Measurements from ENCODE around the gene ITPR3. TPM values are rescaled to one million over a fixed set of nuclear protein-coding genes. Genes with fewer than 3 reads are reported as not detected.

ITPR3 gene
- total RNA-seq, 1 donor from 2014 or later, result 17.7 TPM

- Histone ChIP-seq H3K4me1 (ENCODE audit: insufficient read depth, low read length) (peaks cover 29% of the 10 kb centered on the region), H2AFZ (ENCODE audit: low read depth, low read length) (no peak overlapping the region), H4K20me1 (ENCODE audit: insufficient read depth, low read length) (no peaks in the 10 kb centered on the region), H3K4me2 (ENCODE audit: low read length) (peak overlapping the region; percentile 39), H3K27me3 (ENCODE audit: insufficient read depth, low read length) (no peaks in the 10 kb centered on the region), H3K9me3 (ENCODE audit: insufficient read depth, low read depth, low read length) (no peaks in the 10 kb centered on the region), H3K9ac (ENCODE audit: low read length) (no peak overlapping the region), H3K4me3 (ENCODE audit: insufficient read depth, low read depth, low read length) (no peak overlapping the region), H3K79me2 (ENCODE audit: insufficient read depth, low read length) (no peaks in the 10 kb centered on the region), H3K36me3 (ENCODE audit: insufficient read depth, low read length) (no peaks in the 10 kb centered on the region), H3K27ac (ENCODE audit: low read depth, low read length) (no peak overlapping the region)
- H3K27me3 Mint-ChIP-seq (ENCODE audit: low read depth, unreplicated experiment), result no peaks in the 10 kb centered on the region
- H3K4me1 Mint-ChIP-seq (ENCODE audit: low read depth, unreplicated experiment), result peaks cover 36% of the 10 kb centered on the region
- DNase-seq (ENCODE audit: low read depth) (peak; percentile 82), FAIRE-seq (no peak)
- TF ChIP-seq EZH2 (IDR thresholded peaks at IDR 0.05; ENCODE audit: insufficient read depth, low read length) (no peak), CTCF (IDR thresholded peaks at IDR 0.05; ENCODE audit: insufficient read depth, low read depth, low read length) (no peak)
- peaks cover 5% of the 10 kb centered on the region for H3K9me3 Mint-ChIP-seq (ENCODE audit: unreplicated experiment)
- H3K27ac Mint-ChIP-seq (ENCODE audit: unreplicated experiment), result peak overlapping the region; percentile 73
- H3K4me3 Mint-ChIP-seq (ENCODE audit: unreplicated experiment), result no peak overlapping the region
- H3K36me3 Mint-ChIP-seq (ENCODE audit: low read depth, unreplicated experiment), result no peaks in the 10 kb centered on the region
These were observed 11.6 kb upstream of the ITPR3 start for GRCh38 chr6:33609528-33609927.

DNA sequence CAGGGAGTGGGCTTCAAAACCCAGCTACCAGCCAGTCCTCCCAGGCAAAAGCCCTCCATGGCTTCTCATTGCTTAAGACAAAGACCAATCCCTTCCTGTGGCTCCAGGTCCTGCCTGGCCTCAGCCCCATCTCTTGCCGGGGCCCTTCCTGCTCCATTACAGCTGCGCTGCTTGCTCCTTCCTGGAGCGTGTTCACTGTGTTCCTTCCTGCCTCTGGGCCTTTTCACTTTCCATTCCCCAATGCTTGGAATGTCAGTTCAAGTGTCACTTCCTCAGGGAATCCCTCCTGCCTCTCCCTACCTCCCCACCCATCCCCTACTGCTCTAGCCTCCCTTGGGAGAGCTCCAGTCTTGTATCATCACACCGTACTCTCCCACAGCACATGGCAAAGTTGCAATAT, 11.1 kb upstream of the ITPR3 start:
- H3K9me3 ChIP-seq (ENCODE audit: insufficient read depth, low read depth, low read length), result no peaks in the 10 kb centered on the region
- no peaks in the 10 kb centered on the region for H3K27me3 ChIP-seq (ENCODE audit: insufficient read depth, low read length)
- H3K4me3 Mint-ChIP-seq (ENCODE audit: unreplicated experiment), result no peak overlapping the region
- H3K4me1 ChIP-seq (ENCODE audit: insufficient read depth, low read length), result peaks cover 29% of the 10 kb centered on the region
- TF ChIP-seq EZH2 (IDR thresholded peaks at IDR 0.05; ENCODE audit: insufficient read depth, low read length) (no peak), CTCF (IDR thresholded peaks at IDR 0.05; ENCODE audit: insufficient read depth, low read depth, low read length) (no peak)
- H3K9ac ChIP-seq (ENCODE audit: low read length), result no peak overlapping the region
- peak overlapping the region; percentile 73 for H3K27ac Mint-ChIP-seq (ENCODE audit: unreplicated experiment)
- peak overlapping the region; percentile 23 for H2AFZ ChIP-seq (ENCODE audit: low read depth, low read length)
- H3K36me3 ChIP-seq (ENCODE audit: insufficient read depth, low read length), result no peaks in the 10 kb centered on the region
- no peak for FAIRE-seq
- peaks cover 33% of the 10 kb centered on the region for H3K4me1 Mint-ChIP-seq (ENCODE audit: low read depth, unreplicated experiment)
- H4K20me1 ChIP-seq (ENCODE audit: insufficient read depth, low read length), result no peaks in the 10 kb centered on the region
- no peaks in the 10 kb centered on the region for H3K27me3 Mint-ChIP-seq (ENCODE audit: low read depth, unreplicated experiment)
- peaks cover under 1% of the 10 kb centered on the region for H3K9me3 Mint-ChIP-seq (ENCODE audit: unreplicated experiment)
- H3K4me3 ChIP-seq (ENCODE audit: insufficient read depth, low read depth, low read length), result no peak overlapping the region
- peak overlapping the region; percentile 39 for H3K4me2 ChIP-seq (ENCODE audit: low read length)
- H3K79me2 ChIP-seq (ENCODE audit: insufficient read depth, low read length), result no peaks in the 10 kb centered on the region
- DNase-seq (ENCODE audit: low read depth), result no peak
- no peak overlapping the region for H3K27ac ChIP-seq (ENCODE audit: low read depth, low read length)
- no peaks in the 10 kb centered on the region for H3K36me3 Mint-ChIP-seq (ENCODE audit: low read depth, unreplicated experiment)

DNA sequence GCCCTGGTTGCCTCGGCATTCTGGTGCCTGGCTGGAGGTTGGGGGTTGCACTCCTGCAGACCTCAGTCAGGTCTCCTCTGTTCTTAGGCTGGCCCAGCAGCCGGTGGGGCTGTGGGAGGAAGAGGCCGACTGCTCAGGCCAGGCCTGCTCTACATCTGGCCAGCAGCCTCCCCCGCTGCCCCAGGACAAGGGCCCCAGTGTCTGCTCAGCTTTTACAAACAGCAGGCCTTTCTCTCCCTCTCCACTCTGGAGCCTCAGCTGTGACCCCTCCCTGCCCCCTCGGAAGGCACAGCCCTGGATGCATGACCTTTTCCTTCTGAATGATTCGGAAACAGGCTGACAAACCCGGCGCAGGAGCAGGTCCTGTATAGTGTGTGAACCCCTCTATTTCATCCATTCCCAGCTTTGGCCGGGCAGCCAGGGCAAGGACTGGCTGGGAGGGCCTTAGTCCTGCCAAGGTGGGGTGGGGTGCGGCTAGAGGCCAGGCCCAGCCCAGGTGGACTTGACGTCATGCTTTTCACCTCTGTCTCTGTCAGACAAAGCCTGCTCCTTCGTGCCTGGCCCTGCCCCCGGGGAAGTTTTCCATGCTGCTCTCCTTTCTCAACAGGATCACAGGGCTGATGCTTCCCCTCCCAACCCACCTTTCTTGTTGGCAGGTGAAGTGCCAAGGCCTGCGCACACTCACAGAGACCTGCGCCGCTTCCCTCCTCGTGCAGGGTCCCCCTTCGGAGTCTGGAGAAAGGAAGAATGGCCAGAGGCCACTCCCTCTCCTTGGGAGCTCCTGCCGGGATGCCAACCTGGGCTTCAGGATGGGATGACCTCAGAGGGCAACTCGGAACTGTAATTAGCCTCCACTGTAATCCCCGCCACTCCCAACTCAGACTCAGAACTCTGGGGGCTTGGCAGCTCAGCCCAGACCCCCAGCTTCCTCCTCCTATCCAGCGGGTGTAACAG, 10.1 kb upstream of the ITPR3 start:
- no peak overlapping the region for H3K4me3 ChIP-seq (ENCODE audit: insufficient read depth, low read depth, low read length)
- peak overlapping the region; percentile 86 for H3K27ac Mint-ChIP-seq (ENCODE audit: unreplicated experiment)
- no peaks in the 10 kb centered on the region for H3K36me3 ChIP-seq (ENCODE audit: insufficient read depth, low read length)
- H3K79me2 ChIP-seq (ENCODE audit: insufficient read depth, low read length), result no peaks in the 10 kb centered on the region
- no peak for FAIRE-seq
- TF ChIP-seq CTCF (IDR thresholded peaks at IDR 0.05; ENCODE audit: insufficient read depth, low read depth, low read length) (no peak), EZH2 (IDR thresholded peaks at IDR 0.05; ENCODE audit: insufficient read depth, low read length) (no peak)
- no peaks in the 10 kb centered on the region for H3K9me3 ChIP-seq (ENCODE audit: insufficient read depth, low read depth, low read length)
- peaks cover 29% of the 10 kb centered on the region for H3K4me1 ChIP-seq (ENCODE audit: insufficient read depth, low read length)
- no peaks in the 10 kb centered on the region for H4K20me1 ChIP-seq (ENCODE audit: insufficient read depth, low read length)
- no peak overlapping the region for H3K4me2 ChIP-seq (ENCODE audit: low read length)
- no peak overlapping the region for H3K9ac ChIP-seq (ENCODE audit: low read length)
- no peaks in the 10 kb centered on the region for H3K27me3 ChIP-seq (ENCODE audit: insufficient read depth, low read length)
- H3K4me1 Mint-ChIP-seq (ENCODE audit: low read depth, unreplicated experiment), result peaks cover 32% of the 10 kb centered on the region
- no peaks in the 10 kb centered on the region for H3K36me3 Mint-ChIP-seq (ENCODE audit: low read depth, unreplicated experiment)
- no peaks in the 10 kb centered on the region for H3K27me3 Mint-ChIP-seq (ENCODE audit: low read depth, unreplicated experiment)
- H3K27ac ChIP-seq (ENCODE audit: low read depth, low read length), result no peak overlapping the region
- no peaks in the 10 kb centered on the region for H3K9me3 Mint-ChIP-seq (ENCODE audit: unreplicated experiment)
- no peak overlapping the region for H2AFZ ChIP-seq (ENCODE audit: low read depth, low read length)
- peak overlapping the region; percentile 71 for H3K4me3 Mint-ChIP-seq (ENCODE audit: unreplicated experiment)
- DNase-seq (ENCODE audit: low read depth), result no peak
